Fibroblast of pulmonary artery (primary cell): Measurements from ENCODE around the gene SMYD3.

Experiments used
- DNase-seq: peaks from one replicate; pipeline ENCODE4 v3.0.0-alpha.2; 2010; ENCODE audit warnings: low read depth
- H3K4me3 ChIP-seq: replicated peaks from 2 replicates; pipeline ENCODE4 v1.5.1; 2011; ENCODE audit warnings: low read depth, mild to moderate bottlenecking, control low read depth, low read length, moderate library complexity
- CTCF ChIP-seq: IDR thresholded peaks from 2 replicates; pipeline ENCODE4 v1.5.1; 2011; ENCODE audit warnings: mild to moderate bottlenecking, control low read depth, low read length, inconsistent platforms; ENCODE audit errors: missing control alignments

SMYD3 gene

GRCh38 chr1:245870698-245871097 lies 636.4 kb downstream of the SMYD3 start:
- H3K4me3 ChIP-seq, result no peak overlapping the region
- DNase-seq, result no peak
- TF ChIP-seq CTCF, result no peak

GRCh38 chr1:245869847-245870246 lies 637.2 kb downstream of the SMYD3 start:
- TF ChIP-seq CTCF, result no peak
- no peak overlapping the region for H3K4me3 ChIP-seq
- no peak for DNase-seq

GRCh38 chr1:245867738-245868137 lies 639.3 kb downstream of the SMYD3 start:
- H3K4me3 ChIP-seq, result no peak overlapping the region
- no peak for TF ChIP-seq CTCF
- DNase-seq, result no peak

GRCh38 chr1:245864872-245865271 lies 642.2 kb downstream of the SMYD3 start:
- DNase-seq, result no peak
- TF ChIP-seq CTCF, result no peak

GRCh38 chr1:245863566-245864184 lies 643.4 kb downstream of the SMYD3 start:
- no peak overlapping the region for H3K4me3 ChIP-seq
- no peak for TF ChIP-seq CTCF
- no peak for DNase-seq

More at GRCh38 chr1:245864872-245865271, 642.2 kb downstream of the SMYD3 start:
- H3K4me3 ChIP-seq, result no peak overlapping the region

- DNase-seq, result no peak
- TF ChIP-seq CTCF, result no peak
- H3K4me3 ChIP-seq, result no peak overlapping the region
Observed at GRCh38 chr1:245862812-245863540, 644.1 kb downstream of the SMYD3 start.
